T-helper 2 cell (primary cell): Measurements from ENCODE around the gene SLC2A13.
"Not testable (repeated sequence)": the region's sequence is repeated elsewhere in the genome, so short reads cannot be mapped to it uniquely, and the experiment has no call there.

Experiments used
- DNase-seq, 5 experiments: peaks; one replicate each; pipeline versions ENCODE4 v3.0.0 to v3.0.0-alpha.2; 2012 to 2022

The SLC2A13 gene

GRCh38 chr12:39804479-39804878 lies 301.4 kb downstream of the SLC2A13 start:
- no peak for DNase-seq

- DNase-seq = no peak
Measured at GRCh38 chr12:39803151-39803550, 302.7 kb downstream of the SLC2A13 start.

- DNase-seq = no peak
Measured at GRCh38 chr12:39798977-39799376, 306.9 kb downstream of the SLC2A13 start.

- no peak for DNase-seq
Measured at GRCh38 chr12:39798429-39798828, 307.5 kb downstream of the SLC2A13 start.

- DNase-seq = no peak
Measured at GRCh38 chr12:39795481-39795880, 310.4 kb downstream of the SLC2A13 start.

GRCh38 chr12:39792938-39793337 lies 312.9 kb downstream of the SLC2A13 start:
- DNase-seq = no peak

- no peak for DNase-seq
Measured at GRCh38 chr12:39788239-39788638, 317.6 kb downstream of the SLC2A13 start.

GRCh38 chr12:39785814-39786213 lies 320.1 kb downstream of the SLC2A13 start:
- not testable (repeated sequence) for DNase-seq

GRCh38 chr12:39782026-39782545 lies 323.8 kb downstream of the SLC2A13 start:
- no peak for DNase-seq

- DNase-seq = no peak
Measured at GRCh38 chr12:39780913-39781446, 324.9 kb downstream of the SLC2A13 start.

GRCh38 chr12:39780411-39780912 lies 325.4 kb downstream of the SLC2A13 start:
- no peak for DNase-seq

GRCh38 chr12:39779768-39780340 lies 326.0 kb downstream of the SLC2A13 start:
- DNase-seq = no peak

GRCh38 chr12:39777465-39777864 lies 328.4 kb downstream of the SLC2A13 start:
- no peak for DNase-seq

GRCh38 chr12:39773266-39773665 lies 332.6 kb downstream of the SLC2A13 start:
- no peak for DNase-seq

- DNase-seq = no peak
Measured at GRCh38 chr12:39772821-39773259, 333.0 kb downstream of the SLC2A13 start.

- no peak for DNase-seq
Measured at GRCh38 chr12:39771456-39771855, 334.4 kb downstream of the SLC2A13 start.

- peak in 1 of 5 experiments; percentile 42 for DNase-seq
Measured at GRCh38 chr12:39764944-39765560, 340.8 kb downstream of the SLC2A13 start.

- DNase-seq = no peak
Measured at GRCh38 chr12:39763890-39764169, 342.1 kb downstream of the SLC2A13 start.

- DNase-seq = no peak
Measured at GRCh38 chr12:39763071-39763889, 342.6 kb downstream of the SLC2A13 start.

GRCh38 chr12:39755478-39755877 lies 350.4 kb downstream of the SLC2A13 start:
- no peak for DNase-seq

GRCh38 chr12:39752482-39753137 lies 353.3 kb downstream of the SLC2A13 start:
- no peak for DNase-seq

GRCh38 chr12:39746151-39746550 lies 359.7 kb downstream of the SLC2A13 start:
- not testable (repeated sequence) for DNase-seq

- no peak for DNase-seq
Measured at GRCh38 chr12:39743655-39744054, 362.2 kb downstream of the SLC2A13 start.
